IMR-90 (cell line): ENCODE data around the gene ANO8. TPM values are rescaled to one million over a fixed set of nuclear protein-coding genes. Genes with fewer than 3 reads are reported as not detected.

Experiments
- ATAC-seq: fragments of 200-7000 bp; cut with Tn5 transposase; 2 replicates; pipeline ENCODE4 v1.9.1; 2020; ENCODE audit warnings: low read depth, mild to moderate bottlenecking, moderate library complexity
- BruUV-seq: library from RNA; stranded (reverse); fragments of 400-500 nt; replicated peaks from 2 replicates; lab custom pipeline; 2021; lab: Mats Ljungman, UMichigan
- CTCF ChIA-PET: fragments of 300-600 bp; formaldehyde crosslinking; extraction: SDS; loops from one replicate; lab custom pipeline; 2021; ENCODE audit warnings: antibody characterized with exemption; lab: Yijun Ruan, JAX
- POLR2A ChIA-PET: fragments of 300-600 bp; sonication (Branson Sonifier 250); formaldehyde crosslinking; loops from one replicate; lab custom pipeline; 2022; ENCODE audit warnings: antibody characterized with exemption; ENCODE audit not compliant: unreplicated experiment; lab: Charles Lee
- DNase-seq: peaks from one replicate; pipeline ENCODE4 v3.0.0; 2013
- H2AFZ ChIP-seq: replicated peaks from 2 replicates; pipeline ENCODE3; 2013; ENCODE audit warnings: low read length, mild to moderate bottlenecking; ENCODE audit not compliant: poor library complexity
- H2AK5ac ChIP-seq: 2 replicates; pipeline ENCODE4 v1.6.1; 2013; ENCODE audit warnings: low read depth, low read length, inconsistent platforms
- H2AK9ac ChIP-seq: replicated peaks from 2 replicates; pipeline ENCODE3; 2013; ENCODE audit warnings: mild to moderate bottlenecking, low read depth, low read length, moderate library complexity; ENCODE audit not compliant: poor library complexity
- H2BK120ac ChIP-seq: 2 replicates; pipeline ENCODE4 v1.6.1; 2013; ENCODE audit warnings: low read depth, low read length, inconsistent platforms
- H2BK15ac ChIP-seq: 3 replicates; pipeline ENCODE4 v1.6.1; 2013; ENCODE audit warnings: low read depth, low read length, inconsistent platforms
- H2BK20ac ChIP-seq: 2 replicates; pipeline ENCODE4 v1.6.1; 2013; ENCODE audit warnings: low read depth, mild to moderate bottlenecking, inconsistent platforms, low read length, moderate library complexity
- H2BK5ac ChIP-seq: 2 replicates; pipeline ENCODE4 v1.6.1; 2013; ENCODE audit warnings: mild to moderate bottlenecking, low read depth, low read length, inconsistent platforms; ENCODE audit not compliant: poor library complexity, severe bottlenecking
- H3K14ac ChIP-seq: replicated peaks from 2 replicates; pipeline ENCODE4 v1.6.1; 2013; ENCODE audit warnings: low read depth, low read length, inconsistent platforms
- H3K18ac ChIP-seq: 2 replicates; pipeline ENCODE4 v1.6.1; 2013; ENCODE audit warnings: low read depth, low read length, control low read depth
- H3K23ac ChIP-seq: 2 replicates; pipeline ENCODE4 v1.6.1; 2013; ENCODE audit warnings: low read depth, low read length, inconsistent platforms
- H3K27ac ChIP-seq: 2 replicates; pipeline ENCODE4 v1.5.1; 2013; ENCODE audit warnings: mild to moderate bottlenecking, control low read depth, low read length; ENCODE audit not compliant: insufficient read depth
- H3K27me3 ChIP-seq: 2 replicates; pipeline ENCODE4 v1.6.1; 2013; ENCODE audit warnings: low read length; ENCODE audit not compliant: control insufficient read depth, insufficient read depth
- H3K36me3 ChIP-seq: 2 replicates; pipeline ENCODE4 v1.6.1; 2013; ENCODE audit warnings: low read length, mixed read lengths; ENCODE audit not compliant: control insufficient read depth, insufficient read depth
- H3K4ac ChIP-seq: 2 replicates; pipeline ENCODE4 v1.6.1; 2013; ENCODE audit warnings: low read depth, low read length, inconsistent platforms
- H3K4me1 ChIP-seq: 2 replicates; pipeline ENCODE4 v1.6.1; 2013; ENCODE audit warnings: low read length, mixed read lengths; ENCODE audit not compliant: control insufficient read depth, insufficient read depth
- H3K4me2 ChIP-seq: 2 replicates; pipeline ENCODE4 v1.6.1; 2013; ENCODE audit warnings: low read depth, mild to moderate bottlenecking, control low read depth, low read length, moderate library complexity
- H3K4me3 ChIP-seq: 2 replicates; pipeline ENCODE4 v1.5.1; 2013; ENCODE audit warnings: low read depth, mild to moderate bottlenecking, control low read depth, low read length, moderate library complexity; ENCODE audit not compliant: insufficient read depth
- H3K56ac ChIP-seq: 2 replicates; pipeline ENCODE4 v1.6.1; 2013; ENCODE audit warnings: low read length, inconsistent platforms; ENCODE audit not compliant: insufficient read depth; ENCODE audit errors: extremely low read depth
- H3K79me1 ChIP-seq, 2 experiments: 2 replicates each; pipeline ENCODE4 v1.6.1; 2013; ENCODE audit warnings: low read length in 2 of 2, inconsistent platforms in 1 of 2, low read depth in 1 of 2
- H3K9ac ChIP-seq: 2 replicates; pipeline ENCODE4 v1.6.1; 2013; ENCODE audit warnings: low read depth, low read length, control low read depth
- H3K9me1 ChIP-seq: 2 replicates; pipeline ENCODE4 v1.6.1; 2013; ENCODE audit warnings: low read length, inconsistent platforms; ENCODE audit not compliant: insufficient read depth
- H3K9me3 ChIP-seq: 2 replicates; pipeline ENCODE4 v1.6.1; 2013; ENCODE audit warnings: low read length; ENCODE audit not compliant: control insufficient read depth, insufficient read depth
- H4K20me1 ChIP-seq: 2 replicates; pipeline ENCODE4 v1.6.1; 2013; ENCODE audit warnings: low read length, inconsistent platforms; ENCODE audit not compliant: insufficient read depth
- H4K5ac ChIP-seq: 2 replicates; pipeline ENCODE4 v1.6.1; 2013; ENCODE audit warnings: mild to moderate bottlenecking, low read depth, low read length, control low read depth
- H4K8ac ChIP-seq, 2 experiments: 2 replicates each; pipeline ENCODE4 v1.6.1; 2013; ENCODE audit warnings: low read depth in 2 of 2, low read length in 2 of 2, control low read depth in 1 of 2, inconsistent platforms in 1 of 2
- H4K91ac ChIP-seq: 2 replicates; pipeline ENCODE4 v1.6.1; 2013; ENCODE audit warnings: low read depth, low read length, inconsistent platforms; ENCODE audit not compliant: insufficient read depth
- BHLHE40 ChIP-seq: fragments of 150-350 bp; IDR thresholded peaks from 2 replicates; pipeline ENCODE4 v1.6.1; 2016; ENCODE audit warnings: mild to moderate bottlenecking, low read depth, low read length
- CEBPB ChIP-seq: IDR thresholded peaks from 2 replicates; pipeline ENCODE4 v1.6.1; 2012; ENCODE audit warnings: low read depth, low read length, improper control_type of control experiment
- CHD1 ChIP-seq: IDR thresholded peaks from 2 replicates; pipeline ENCODE4 v1.6.1; 2012; ENCODE audit warnings: low read depth, low read length, improper control_type of control experiment
- FOS ChIP-seq: fragments of 150-350 bp; IDR thresholded peaks from 2 replicates; pipeline ENCODE4 v1.6.1; 2016; ENCODE audit warnings: low read depth, low read length
- MAFK ChIP-seq: IDR thresholded peaks from 2 replicates; pipeline ENCODE4 v1.6.1; 2012; ENCODE audit warnings: low read depth, low read length, improper control_type of control experiment
- MAZ ChIP-seq: IDR thresholded peaks from 2 replicates; pipeline ENCODE4 v1.6.1; 2012; ENCODE audit warnings: low read depth, mild to moderate bottlenecking, low read length, improper control_type of control experiment, moderate library complexity, borderline replicate concordance
- MXI1 ChIP-seq: IDR thresholded peaks from 2 replicates; pipeline ENCODE4 v1.6.1; 2012; ENCODE audit warnings: low read depth, mild to moderate bottlenecking, low read length, moderate library complexity, borderline replicate concordance
- NFE2L2 ChIP-seq: fragments of 150-350 bp; IDR thresholded peaks from 2 replicates; pipeline ENCODE4 v1.6.1; 2016; ENCODE audit warnings: low read depth, mild to moderate bottlenecking, low read length
- POLR2A ChIP-seq: IDR thresholded peaks from 2 replicates; pipeline ENCODE4 v1.6.1; 2012; ENCODE audit warnings: mild to moderate bottlenecking, low read depth, low read length
- RAD21 ChIP-seq: IDR thresholded peaks from 2 replicates; pipeline ENCODE4 v1.6.1; 2012; ENCODE audit warnings: low read length, improper control_type of control experiment
- RCOR1 ChIP-seq: IDR thresholded peaks from 2 replicates; pipeline ENCODE4 v1.6.1; 2012; ENCODE audit warnings: mild to moderate bottlenecking, low read length, improper control_type of control experiment; ENCODE audit not compliant: insufficient replicate concordance
- RFX5 ChIP-seq: IDR thresholded peaks from 2 replicates; pipeline ENCODE4 v1.8.0; 2012; ENCODE audit warnings: low read depth, mild to moderate bottlenecking, low read length, moderate library complexity
- SMC3 ChIP-seq: fragments of 150-350 bp; IDR thresholded peaks from 2 replicates; pipeline ENCODE4 v1.6.1; 2016; ENCODE audit warnings: low read depth, mild to moderate bottlenecking, antibody characterized with exemption, low read length, moderate library complexity
- WGBS, 2 experiments: methylation state at CpG; one replicate each; pipeline versions ENCODE4 v1.1.5 to v1.1.7; 2013; ENCODE audit warnings: missing lambda C conversion rate in 2 of 2; ENCODE audit not compliant: insufficient read length in 1 of 2; ENCODE audit errors: extremely low coverage in 2 of 2; 5-methylcytosine and 5-hydroxymethylcytosine counted together
- dilution Hi-C: fragments of 300-500 bp; cut with HindIII; formaldehyde crosslinking; loops from one replicate; pipeline ENCODE4 v1.14.3; 2018; ENCODE audit warnings: low sequenced_read_pairs; ENCODE audit not compliant: unreplicated experiment
- in situ Hi-C: fragments of 300-500 bp; cut with MboI; formaldehyde crosslinking; loops from 3 replicates; pipeline ENCODE4 v1.14.3; 2019; ENCODE audit warnings: low sequenced_read_pairs, inconsistent platforms, mixed read lengths
- intact Hi-C: fragments of 100-400 bp; cut with micrococcal nuclease; formaldehyde crosslinking; loops from 2 replicates; pipeline ENCODE4 v1.10.0; 2022
- polyA plus RNA-seq, 3 experiments: library from polyadenylated mRNA; depleted of rRNA; stranded (reverse); fragments of >200 nt; gene quantifications; 2 replicates each; pipeline ENCODE4 v1.2.3, GENCODE V29; 2012; ENCODE audit warnings: low replicate concordance in 1 of 3
- total RNA-seq: library from RNA; depleted of rRNA; stranded (reverse); fragments of >200 nt; gene quantifications from 2 replicates; pipeline ENCODE4 v1.2.3, GENCODE V29; 2012
- TF ChIP-seq, protein P1 (sequence below): fragments of 150-350 bp; IDR thresholded peaks from 2 replicates; pipeline ENCODE4 v1.6.1; 2016; ENCODE audit warnings: low read depth, mild to moderate bottlenecking, low read length, moderate library complexity, borderline replicate concordance
- TF ChIP-seq, protein P2 (sequence below): fragments of 150-350 bp; IDR thresholded peaks from 2 replicates; pipeline ENCODE4 v1.6.1; 2017; ENCODE audit warnings: mild to moderate bottlenecking, antibody characterized with exemption, low read length, low read depth

Gene ANO8
- total and polyA plus RNA-seq, 2 of the 4 experiments (the other 2 are of a cell fraction): 1.6 to 5.6 TPM

GRCh38 chr19:17305517-17306284 lies 29.0 kb downstream of the ANO8 start, which contains the start of gene MRPL34:
Gene MRPL34, plus strand, starts transcription at chr19:17305872. Its CDS starts 21 bp downstream, at chr19:17305893.
- Histone ChIP-seq H2AFZ (peak within 1 kb of the TSS; percentile 94), H2BK5ac (peak within 1 kb of the TSS; percentile 57), H3K4me2 (peak within 1 kb of the TSS; percentile 92), H2AK5ac (peak within 1 kb of the TSS; percentile 86), H3K9ac (peak within 1 kb of the TSS; percentile 64), H3K14ac (peak within 1 kb of the TSS; percentile 71), H4K20me1 (peaks cover 4% of the 10 kb centered on the region), H3K23ac (peak within 1 kb of the TSS; percentile 96), H3K4me3 (peak within 1 kb of the TSS; percentile 55), H3K27ac (peak within 1 kb of the TSS; percentile 61), H4K8ac (peak within 1 kb of the TSS; percentile 48 to 83), H2BK15ac (peak within 1 kb of the TSS; percentile 87; the same call in 2 of the 3 replicates), H3K4me1 (peaks cover 8% of the 10 kb centered on the region), H2BK20ac (peak within 1 kb of the TSS; percentile 77; the same call in 1 of the 2 replicates), H3K9me1 (peaks cover 26% of the 10 kb centered on the region), H3K9me3 (no peaks in the 10 kb centered on the region), H3K27me3 (no peaks in the 10 kb centered on the region), H2BK120ac (0 out of 2 replicates have a peak within 1 kb of the TSS, but pooled peaks have one; percentile 28), H3K4ac (peak within 1 kb of the TSS; percentile 81), H2AK9ac (peak within 1 kb of the TSS; percentile 94), H3K18ac (peak within 1 kb of the TSS; percentile 38), H3K56ac (peak within 1 kb of the TSS; percentile 45), H4K5ac (peak within 1 kb of the TSS; percentile 28), H3K36me3 (no peaks in the 10 kb centered on the region), H3K79me1 (peaks cover 26 to 61% of the 10 kb centered on the region in 2 experiments), H4K91ac (peak within 1 kb of the TSS; percentile 77)
- CTCF ChIA-PET: interaction anchor here (0.6 to 1.0 kb wide), 5 partner anchors 13 to 593 kb away, joined by 3 to 7 read pairs (median 4); no protein-coding TSS in a partner anchor
- POLR2A ChIA-PET: no interaction called here
- in situ Hi-C loops: no loop called here
- DNase-seq: peak; percentile 99
- peak; percentile 52 for ATAC-seq
- dilution Hi-C loops: no loop called here
- intact Hi-C loops: loop anchor here (1.0 kb wide), 1 partner anchor 38 kb away; the partner anchor contains the start of gene BABAM1
- no TSS peak for BruUV-seq
- 0% methylated on average over 30 of the region's 55 CpGs; no CpG with 5 or more reads in 1 of the 2 experiments for WGBS, 2 experiments
- TF ChIP-seq CEBPB (no peak), BHLHE40 (0 out of 2 replicates have a peak, but pooled peaks have one; percentile 13), NFE2L2 (no peak), POLR2A (no peak), MAZ (no peak), FOS (no peak), RFX5 (0 out of 2 replicates have a peak, but pooled peaks have one; percentile 11), CHD1 (no peak), RCOR1 (peak; percentile 68), SMC3 (peak; percentile 65), MXI1 (peak; percentile 37; the same call in 1 of the 2 replicates), RAD21 (peak; percentile 58), MAFK (no peak)
- TF ChIP-seq, protein P1, sequence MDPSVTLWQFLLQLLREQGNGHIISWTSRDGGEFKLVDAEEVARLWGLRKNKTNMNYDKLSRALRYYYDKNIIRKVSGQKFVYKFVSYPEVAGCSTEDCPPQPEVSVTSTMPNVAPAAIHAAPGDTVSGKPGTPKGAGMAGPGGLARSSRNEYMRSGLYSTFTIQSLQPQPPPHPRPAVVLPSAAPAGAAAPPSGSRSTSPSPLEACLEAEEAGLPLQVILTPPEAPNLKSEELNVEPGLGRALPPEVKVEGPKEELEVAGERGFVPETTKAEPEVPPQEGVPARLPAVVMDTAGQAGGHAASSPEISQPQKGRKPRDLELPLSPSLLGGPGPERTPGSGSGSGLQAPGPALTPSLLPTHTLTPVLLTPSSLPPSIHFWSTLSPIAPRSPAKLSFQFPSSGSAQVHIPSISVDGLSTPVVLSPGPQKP: no peak
- TF ChIP-seq, protein P2, sequence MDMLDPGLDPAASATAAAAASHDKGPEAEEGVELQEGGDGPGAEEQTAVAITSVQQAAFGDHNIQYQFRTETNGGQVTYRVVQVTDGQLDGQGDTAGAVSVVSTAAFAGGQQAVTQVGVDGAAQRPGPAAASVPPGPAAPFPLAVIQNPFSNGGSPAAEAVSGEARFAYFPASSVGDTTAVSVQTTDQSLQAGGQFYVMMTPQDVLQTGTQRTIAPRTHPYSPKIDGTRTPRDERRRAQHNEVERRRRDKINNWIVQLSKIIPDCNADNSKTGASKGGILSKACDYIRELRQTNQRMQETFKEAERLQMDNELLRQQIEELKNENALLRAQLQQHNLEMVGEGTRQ: peak; percentile 65; the same call in 1 of the 2 replicates
